HEK293 (cell line): Measurements from ENCODE around the gene ME2.
A peak's percentile ranks its signal among the peaks of the same experiment; 100 is the strongest.

Source experiments
- CTCF ChIA-PET: fragments of 350-600 bp; formaldehyde crosslinking; extraction: SDS; loops from one replicate; lab custom pipeline; 2021; ENCODE audit warnings: antibody characterized with exemption; lab: Yijun Ruan, JAX
- POLR2A ChIA-PET: fragments of 300-600 bp; formaldehyde crosslinking; extraction: SDS; loops from one replicate; lab custom pipeline; 2020; ENCODE audit warnings: antibody characterized with exemption, inconsistent platforms; lab: Yijun Ruan, JAX
- H3K27ac ChIP-seq: fragments of 200-500 bp; sonication (Bioruptor generic); 2 replicates; pipeline ENCODE4 v1.5.1; 2014; ENCODE audit warnings: low read depth, low read length, control low read depth, inconsistent platforms; ENCODE audit errors: extremely low read depth
- H3K36me3 ChIP-seq, 2 experiments: fragments of 200-500 bp in 1 of 2; sonication (Bioruptor generic) in 1 of 2; 1 replicate in 1 of 2; 2 replicates in 1 of 2; pipeline ENCODE4 v1.5.1; 2014 to 2017; ENCODE audit warnings: inconsistent platforms in 2 of 2, low read length in 2 of 2; ENCODE audit not compliant: control insufficient read depth in 2 of 2, insufficient read depth in 1 of 2
- H3K4me1 ChIP-seq: fragments of 200-500 bp; sonication (Bioruptor generic); 2 replicates; pipeline ENCODE4 v1.5.1; 2014; ENCODE audit warnings: mild to moderate bottlenecking, low read length, inconsistent platforms; ENCODE audit not compliant: control insufficient read depth, insufficient read depth
- H3K4me3 ChIP-seq: 2 replicates; pipeline ENCODE4 v1.5.1; 2011; ENCODE audit warnings: low read depth, mild to moderate bottlenecking, control low read depth, low read length, moderate library complexity
- H3K9me3 ChIP-seq: fragments of 200-500 bp; sonication (Bioruptor generic); 2 replicates; pipeline ENCODE4 v1.5.1; 2014; ENCODE audit warnings: low read depth, low read length, inconsistent platforms; ENCODE audit not compliant: control insufficient read depth, insufficient read depth
- EGR2 ChIP-seq: fragments of 450-650 bp; formaldehyde crosslinking; IDR thresholded peaks from 2 replicates; pipeline ENCODE4 v1.5.1; 2016; ENCODE audit warnings: low read depth, missing biosample characterization, missing genetic modification characterization
- HOXD13 ChIP-seq: sonication (generic); formaldehyde crosslinking; IDR thresholded peaks from 2 replicates; pipeline ENCODE4 v1.8.0; 2022; ENCODE audit warnings: missing genetic modification reagents, borderline replicate concordance
- PRDM1 ChIP-seq: fragments of 450-650 bp; formaldehyde crosslinking; IDR thresholded peaks from 2 replicates; pipeline ENCODE4; 2016; ENCODE audit warnings: missing biosample characterization, missing genetic modification characterization
- PRDM4 ChIP-seq: fragments of 450-650 bp; formaldehyde crosslinking; IDR thresholded peaks from 2 replicates; pipeline ENCODE4 v1.5.1; 2017; ENCODE audit warnings: missing biosample characterization, missing genetic modification characterization
- REST ChIP-seq: fragments of 450-650 bp; formaldehyde crosslinking; IDR thresholded peaks from 2 replicates; pipeline ENCODE4 v1.5.1; 2016; ENCODE audit warnings: missing biosample characterization, missing genetic modification characterization
- SP3 ChIP-seq: fragments of 450-650 bp; formaldehyde crosslinking; IDR thresholded peaks from 2 replicates; pipeline ENCODE4 v1.5.1; 2016; ENCODE audit warnings: missing biosample characterization, missing genetic modification characterization
- SP7 ChIP-seq: fragments of 450-650 bp; formaldehyde crosslinking; IDR thresholded peaks from 2 replicates; pipeline ENCODE4 v1.5.1; 2016; ENCODE audit warnings: missing biosample characterization, missing genetic modification characterization
- ZNF112 ChIP-seq: fragments of 450-650 bp; formaldehyde crosslinking; IDR thresholded peaks from 2 replicates; pipeline ENCODE4 v1.5.0; 2017; ENCODE audit warnings: missing biosample characterization, missing genetic modification characterization
- ZNF157 ChIP-seq: fragments of 450-650 bp; formaldehyde crosslinking; IDR thresholded peaks from 2 replicates; pipeline ENCODE4 v1.5.1; 2016; ENCODE audit warnings: missing biosample characterization, missing genetic modification characterization
- ZNF23 ChIP-seq: fragments of 450-650 bp; formaldehyde crosslinking; IDR thresholded peaks from 2 replicates; pipeline ENCODE4 v1.5.1; 2016; ENCODE audit warnings: missing biosample characterization, missing genetic modification characterization, borderline replicate concordance
- ZNF518A ChIP-seq: fragments of 450-650 bp; formaldehyde crosslinking; conservative IDR thresholded peaks from 2 replicates; pipeline ENCODE4 v1.5.1; 2016; ENCODE audit warnings: low read depth, missing biosample characterization, missing genetic modification characterization
- ZNF530 ChIP-seq: fragments of 450-650 bp; formaldehyde crosslinking; IDR thresholded peaks from 2 replicates; pipeline ENCODE4 v1.5.1; 2016; ENCODE audit warnings: low read depth, missing biosample characterization, missing genetic modification characterization
- ZNF560 ChIP-seq: fragments of 450-650 bp; formaldehyde crosslinking; IDR thresholded peaks from 2 replicates; pipeline ENCODE4 v1.5.1; 2017; ENCODE audit warnings: missing biosample characterization, missing genetic modification characterization, borderline replicate concordance
- ZNF610 ChIP-seq: fragments of 450-650 bp; formaldehyde crosslinking; IDR thresholded peaks from 2 replicates; pipeline ENCODE4 v1.5.1; 2016; ENCODE audit warnings: missing biosample characterization, missing genetic modification characterization, borderline replicate concordance
- ZNF639 ChIP-seq: fragments of 450-650 bp; formaldehyde crosslinking; IDR thresholded peaks from 2 replicates; pipeline ENCODE4 v1.5.1; 2016; ENCODE audit warnings: missing biosample characterization, missing genetic modification characterization
- ZSCAN30 ChIP-seq: fragments of 450-650 bp; IDR thresholded peaks from 2 replicates; pipeline ENCODE4 v1.5.1; 2018; ENCODE audit warnings: missing biosample characterization, mild to moderate bottlenecking, missing genetic modification characterization, moderate library complexity

Gene ME2

GRCh38 chr18:50898919-50899318, 20.0 kb downstream of the ME2 start:
- Histone ChIP-seq H3K9me3 (no peaks in the 10 kb centered on the region), H3K27ac (no peak overlapping the region), H3K4me1 (peaks cover 5% of the 10 kb centered on the region), H3K4me3 (no peak overlapping the region), H3K36me3 (peaks cover 21 to 22% of the 10 kb centered on the region in 2 experiments; a peak in 2 of 3 replicates)
- ChIA-PET CTCF (no interaction called here), POLR2A (no interaction called here)
- peak; percentile 99 for TF ChIP-seq ZNF610 (tag by site-specific recombination)
- TF ChIP-seq ZNF23, result no peak

- ChIA-PET CTCF (no interaction called here), POLR2A (no interaction called here)
- peaks cover 15 to 19% of the 10 kb centered on the region in 2 experiments for H3K36me3 ChIP-seq
- no peak for TF ChIP-seq ZNF560 (tag by site-specific recombination)
- TF ChIP-seq PRDM1, result peak; percentile 12; the same call in 1 of the 2 replicates
- H3K4me1 ChIP-seq, result peaks cover 3% of the 10 kb centered on the region; the same call in 1 of the 2 replicates
- H3K4me3 ChIP-seq, result no peak overlapping the region
- H3K27ac ChIP-seq, result no peak overlapping the region
- no peaks in the 10 kb centered on the region for H3K9me3 ChIP-seq
Measured at GRCh38 chr18:50902797-50903196, 23.9 kb downstream of the ME2 start.

- Histone ChIP-seq H3K4me1 (peaks cover 3% of the 10 kb centered on the region; the same call in 1 of the 2 replicates), H3K27ac (no peak overlapping the region), H3K4me3 (no peak overlapping the region), H3K9me3 (no peaks in the 10 kb centered on the region), H3K36me3 (peaks cover 27 to 33% of the 10 kb centered on the region in 2 experiments)
- POLR2A ChIA-PET, result interaction anchor here (0.8 kb wide), 1 partner anchor 12 kb away, joined by 3 read pairs; no protein-coding TSS in a partner anchor
- no peak for TF ChIP-seq SP7 (tag by site-specific recombination)
- TF ChIP-seq, all 188 proteins: peak for 0
- CTCF ChIA-PET, result no interaction called here
Measured at GRCh38 chr18:50906843-50907242, 27.9 kb downstream of the ME2 start.

GRCh38 chr18:50909261-50909660, 30.3 kb downstream of the ME2 start:
- H3K27ac ChIP-seq, result no peak overlapping the region
- peaks cover 34 to 52% of the 10 kb centered on the region in 2 experiments for H3K36me3 ChIP-seq
- no peaks in the 10 kb centered on the region for H3K4me1 ChIP-seq
- POLR2A ChIA-PET, result no interaction called here
- CTCF ChIA-PET, result no interaction called here
- H3K9me3 ChIP-seq, result no peaks in the 10 kb centered on the region
- H3K4me3 ChIP-seq, result no peak overlapping the region
- no peak for TF ChIP-seq ZNF518A (tag by site-specific recombination)
- no peak for TF ChIP-seq SP3
- no peak for TF ChIP-seq ZNF530 (tag by site-specific recombination)
- TF ChIP-seq ZNF112, result no peak
- TF ChIP-seq EGR2 (tag by site-specific recombination), result no peak
- TF ChIP-seq ZNF639 (tag by site-specific recombination), result no peak
- no peak for TF ChIP-seq ZSCAN30
- no peak for TF ChIP-seq REST (tag by site-specific recombination)
- no peak for TF ChIP-seq PRDM4 (tag by site-specific recombination)
- TF ChIP-seq ZNF157 (tag by site-specific recombination), result no peak
- TF ChIP-seq HOXD13, result no peak
